C4-2B (cell line): Measurements from ENCODE around the gene SELENOM.
"Not testable (repeated sequence)": the region's sequence is repeated elsewhere in the genome, so short reads cannot be mapped to it uniquely, and the experiment has no call there.

ENCODE experiments used
- H3K27ac ChIP-seq: fragments of 450-650 bp; 2 replicates; pipeline ENCODE4 v1.5.1; 2017
- CTCF ChIP-seq: fragments of 450-650 bp; conservative IDR thresholded peaks from 2 replicates; pipeline ENCODE4 v1.5.1; 2017; ENCODE audit warnings: mild to moderate bottlenecking
- ZFX ChIP-seq: fragments of 450-650 bp; IDR thresholded peaks from 2 replicates; pipeline ENCODE4 v1.6.1; 2017

SELENOM gene

GRCh38 chr22:31080848-31081649 lies 26.3 kb downstream of the SELENOM start, which contains the start of gene SMTN:
Gene SMTN, plus strand, starts transcription at chr22:31081318. Its CDS starts 1,941 bp downstream, at chr22:31083259.
- H3K27ac ChIP-seq = peak within 1 kb of the TSS; percentile 84
- TF ChIP-seq ZFX (no peak), CTCF (no peak)

- H3K27ac ChIP-seq = peak overlapping the region; percentile 84
- TF ChIP-seq ZFX (no peak), CTCF (no peak)
Measured at GRCh38 chr22:31080164-31080847, 27.1 kb downstream of the SELENOM start.

- H3K27ac ChIP-seq = 0 out of 2 replicates have a peak overlapping the region, but pooled peaks have one; percentile 1
- TF ChIP-seq CTCF (no peak), ZFX (no peak)
Measured at GRCh38 chr22:31079095-31079642, 28.2 kb downstream of the SELENOM start.

- H3K27ac ChIP-seq = not testable (repeated sequence)
Measured at GRCh38 chr22:31078389-31078788, 29.0 kb downstream of the SELENOM start.

GRCh38 chr22:31077681-31078080 lies 29.7 kb downstream of the SELENOM start:
- no peak for TF ChIP-seq CTCF
- no peak for TF ChIP-seq ZFX
- H3K27ac ChIP-seq = no peak overlapping the region; the same call in 1 of the 2 replicates

- no peak for TF ChIP-seq ZFX
- no peak for TF ChIP-seq CTCF
- H3K27ac ChIP-seq = no peak overlapping the region
Measured at GRCh38 chr22:31075961-31076360, 31.4 kb downstream of the SELENOM start.

- not testable (repeated sequence) for H3K27ac ChIP-seq
Measured at GRCh38 chr22:31073545-31074145, 33.7 kb downstream of the SELENOM start.

- not testable (repeated sequence) for H3K27ac ChIP-seq
Measured at GRCh38 chr22:31073125-31073524, 34.2 kb downstream of the SELENOM start.

GRCh38 chr22:31069691-31070314 lies 37.6 kb downstream of the SELENOM start:
- not testable (repeated sequence) for H3K27ac ChIP-seq
